ENCODE results near the gene AMMECR1L.

GRCh38 chr2:127893494-127893893 is 7.7 kb upstream of the AMMECR1L start:
- no peak for TF ChIP-seq E2F5 (CRISPR knock-in tag; conservative IDR thresholded peaks at IDR 0.05)
- TF ChIP-seq TFE3 (CRISPR knock-in tag; IDR thresholded peaks at IDR 0.05): no peak

All from HepG2 (cell line).